Calu3 (cell line): ENCODE results near the gene SPRY2. TPM values are rescaled to one million over a fixed set of nuclear protein-coding genes. Genes with fewer than 3 reads are reported as not detected.

Experiments used
- BruUV-seq: library from RNA; stranded (reverse); fragments of 400-500 nt; replicated peaks from 2 replicates; lab custom pipeline; 2021; lab: Mats Ljungman, UMichigan
- CTCF ChIA-PET: fragments of 300-600 bp; sonication (Branson Sonifier 250); formaldehyde crosslinking; loops from one replicate; lab custom pipeline; 2022; ENCODE audit warnings: antibody characterized with exemption; lab: Charles Lee
- DNase-seq: peaks from one replicate; pipeline ENCODE4 v3.0.0; 2022
- H3K27ac Mint-ChIP-seq: one replicate; pipeline ENCODE4 v1.8.0; 2022; ENCODE audit warnings: mixed read lengths; ENCODE audit not compliant: unreplicated experiment
- H3K27me3 Mint-ChIP-seq: one replicate; pipeline ENCODE4 v1.8.0; 2022; ENCODE audit warnings: mixed read lengths; ENCODE audit not compliant: unreplicated experiment
- H3K36me3 Mint-ChIP-seq: one replicate; pipeline ENCODE4 v1.8.0; 2022; ENCODE audit warnings: mild to moderate bottlenecking, moderate library complexity, mixed read lengths; ENCODE audit not compliant: insufficient read depth, unreplicated experiment
- H3K4me1 Mint-ChIP-seq: one replicate; pipeline ENCODE4 v1.8.0; 2022; ENCODE audit warnings: mild to moderate bottlenecking, low read depth, mixed read lengths; ENCODE audit not compliant: unreplicated experiment
- H3K4me3 Mint-ChIP-seq: one replicate; pipeline ENCODE4 v1.8.0; 2022; ENCODE audit warnings: mild to moderate bottlenecking, low read depth, moderate library complexity, mixed read lengths; ENCODE audit not compliant: unreplicated experiment
- H3K9me3 Mint-ChIP-seq: one replicate; pipeline ENCODE4 v1.8.0; 2022; ENCODE audit warnings: low read depth, mixed read lengths; ENCODE audit not compliant: unreplicated experiment
- CTCF ChIP-seq: fragments of 200-600 bp; IDR thresholded peaks from one replicate; pipeline ENCODE4 v1.8.0; 2022; ENCODE audit warnings: antibody characterized with exemption; ENCODE audit not compliant: unreplicated experiment
- intact Hi-C: fragments of 100-400 bp; cut with micrococcal nuclease; formaldehyde crosslinking; loops from one replicate; pipeline ENCODE4 v1.10.0; 2022; ENCODE audit not compliant: unreplicated experiment
- total RNA-seq: library from RNA; stranded (reverse); gene quantifications from 2 replicates; pipeline ENCODE4 v1.2.3, GENCODE V29; 2022

SPRY2 gene
- total RNA-seq, 1 experiment from 2014 or later, result 13.6 TPM

DNA sequence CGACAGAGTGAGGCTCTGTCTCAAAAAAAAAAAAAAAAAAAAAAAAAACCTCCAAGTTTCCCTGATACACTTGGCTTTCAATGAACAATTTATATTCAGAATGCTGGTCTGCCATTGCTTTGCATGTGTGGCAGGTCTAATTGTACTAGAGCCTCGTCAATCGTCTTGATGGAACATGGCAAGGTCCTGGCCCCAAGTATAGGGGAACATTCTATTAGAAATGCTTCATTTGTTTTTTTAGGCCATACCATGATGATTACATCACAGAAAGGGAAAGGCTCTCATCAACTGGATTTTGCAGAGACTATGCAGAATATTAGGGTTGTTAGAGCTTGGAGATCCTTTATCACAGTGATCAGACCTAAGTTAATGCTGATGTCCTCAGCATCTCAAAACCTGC, 28.0 kb downstream of the SPRY2 start:
- intact Hi-C loops, result no loop called here
- no peak overlapping the region for H3K27ac Mint-ChIP-seq
- no peaks in the 10 kb centered on the region for H3K36me3 Mint-ChIP-seq
- H3K4me1 Mint-ChIP-seq, result no peaks in the 10 kb centered on the region
- no peak overlapping the region for H3K4me3 Mint-ChIP-seq
- DNase-seq, result no peak
- TF ChIP-seq CTCF, result no peak
- no peaks in the 10 kb centered on the region for H3K9me3 Mint-ChIP-seq
- CTCF ChIA-PET, result no interaction called here
- no TSS peak for BruUV-seq
- no peaks in the 10 kb centered on the region for H3K27me3 Mint-ChIP-seq

DNA sequence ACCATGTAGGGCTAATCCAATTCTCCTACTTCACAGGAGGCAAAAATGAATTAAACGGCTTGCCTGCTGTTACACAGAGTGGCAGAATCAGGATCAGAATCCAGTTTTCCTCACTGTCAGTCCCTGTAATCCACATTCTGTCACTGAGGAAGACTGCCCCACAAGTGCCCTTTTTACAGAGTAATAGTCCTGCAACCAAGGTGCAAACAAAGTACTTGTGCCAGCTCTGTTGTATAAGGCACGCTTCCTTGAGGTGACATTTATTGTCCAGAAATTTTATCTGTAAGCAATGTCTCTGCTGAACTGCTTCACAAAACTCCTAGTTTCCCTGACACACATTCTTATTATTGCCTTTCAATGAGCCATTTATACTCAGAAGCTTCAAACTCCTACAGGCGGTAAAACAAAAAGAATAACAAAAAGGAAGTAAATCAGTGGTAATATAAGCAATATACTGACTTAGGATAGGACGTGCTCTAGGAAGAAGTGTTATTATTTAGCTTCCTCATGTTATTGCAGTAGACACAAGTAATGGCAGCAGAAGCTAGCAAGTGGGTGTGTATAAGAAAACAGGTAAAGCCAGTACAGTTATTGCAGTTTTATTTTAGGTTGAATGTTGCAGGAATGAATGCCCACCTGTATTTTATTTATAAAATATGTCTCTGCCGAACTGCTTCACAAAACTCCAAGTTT, 28.8 kb downstream of the SPRY2 start:
- H3K27ac Mint-ChIP-seq, result no peak overlapping the region
- no peak overlapping the region for H3K4me3 Mint-ChIP-seq
- CTCF ChIA-PET, result no interaction called here
- no peaks in the 10 kb centered on the region for H3K27me3 Mint-ChIP-seq
- intact Hi-C loops, result no loop called here
- H3K36me3 Mint-ChIP-seq, result no peaks in the 10 kb centered on the region
- no peak for TF ChIP-seq CTCF
- no peaks in the 10 kb centered on the region for H3K4me1 Mint-ChIP-seq
- no peaks in the 10 kb centered on the region for H3K9me3 Mint-ChIP-seq
- BruUV-seq, result no TSS peak
- no peak for DNase-seq

DNA sequence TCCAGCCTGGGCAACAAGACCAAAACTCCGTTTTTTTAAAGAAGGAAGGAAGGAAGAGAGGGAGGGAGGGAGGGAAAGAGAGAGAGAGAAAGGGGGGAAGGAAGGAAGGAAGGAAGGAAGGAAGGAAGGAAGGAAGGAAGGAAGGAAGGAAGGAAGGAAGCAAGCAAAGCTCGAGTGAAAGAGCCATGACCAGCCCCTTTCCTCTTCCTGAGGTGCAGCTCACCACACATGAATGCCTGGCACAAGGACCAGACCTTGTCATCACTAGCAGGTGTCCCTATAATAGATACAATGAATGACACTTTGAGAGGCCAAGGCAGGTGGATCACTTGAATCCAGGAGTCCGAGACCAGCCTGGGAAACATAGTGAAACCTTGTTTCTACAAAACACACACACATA, 31.0 kb downstream of the SPRY2 start:
- intact Hi-C loops, result no loop called here
- DNase-seq, result no peak
- peaks cover 9% of the 10 kb centered on the region for H3K4me1 Mint-ChIP-seq
- no peaks in the 10 kb centered on the region for H3K36me3 Mint-ChIP-seq
- H3K4me3 Mint-ChIP-seq, result no peak overlapping the region
- H3K27ac Mint-ChIP-seq, result no peak overlapping the region
- no peaks in the 10 kb centered on the region for H3K27me3 Mint-ChIP-seq
- CTCF ChIA-PET, result no interaction called here
- no TSS peak for BruUV-seq
- H3K9me3 Mint-ChIP-seq, result no peaks in the 10 kb centered on the region
- TF ChIP-seq CTCF, result no peak

DNA sequence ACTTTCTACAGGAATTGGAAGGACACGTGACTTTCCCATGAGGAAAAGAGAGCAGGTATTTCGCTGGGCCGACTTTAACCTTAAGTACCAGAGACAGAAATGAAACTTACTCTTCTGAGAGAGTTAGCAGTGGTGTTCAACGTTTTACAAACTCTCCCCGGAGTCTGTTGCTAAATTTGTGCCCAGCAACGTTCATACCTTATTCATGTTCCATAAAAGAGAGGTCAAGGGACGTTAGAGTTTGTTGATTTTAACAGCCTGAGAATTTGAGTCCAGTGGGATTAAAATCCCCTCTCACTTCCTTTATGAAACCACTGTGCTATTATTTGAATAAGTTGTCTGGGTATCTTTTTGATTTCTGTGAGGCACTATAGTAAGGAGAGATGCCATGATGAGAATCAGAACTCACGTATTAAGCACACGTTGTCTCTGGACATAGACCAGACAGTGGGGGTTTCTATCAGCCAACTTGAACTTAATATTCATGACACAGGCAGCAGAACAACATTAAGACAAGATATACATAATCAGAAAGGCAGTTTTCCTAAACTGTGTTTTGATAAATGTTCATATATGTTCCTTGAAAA, 33.4 kb downstream of the SPRY2 start:
- H3K27ac Mint-ChIP-seq, result no peak overlapping the region
- CTCF ChIA-PET, result no interaction called here
- intact Hi-C loops, result no loop called here
- no peaks in the 10 kb centered on the region for H3K27me3 Mint-ChIP-seq
- DNase-seq, result no peak
- peaks cover 9% of the 10 kb centered on the region for H3K4me1 Mint-ChIP-seq
- no peak overlapping the region for H3K4me3 Mint-ChIP-seq
- H3K9me3 Mint-ChIP-seq, result no peaks in the 10 kb centered on the region
- BruUV-seq, result no TSS peak
- TF ChIP-seq CTCF, result no peak
- H3K36me3 Mint-ChIP-seq, result no peaks in the 10 kb centered on the region
